Measurements from ENCODE around the gene FAM3B. TPM values are rescaled to one million over a fixed set of nuclear protein-coding genes. Genes with fewer than 3 reads are reported as not detected.

FAM3B gene
- total and polyA plus RNA-seq, 2 experiments from 2014 or later: 2.5 to 3.6 TPM

Other genes starting within 250 kb of the FAM3B start
- gene BACE2, start 148.6 kb upstream of the FAM3B start, total RNA-seq (2014; rRNA removed; shearing (Covaris generic)): 6.8 and 7.9 TPM in 2 replicates
- 3.5 and 4.1 TPM in 2 replicates for gene BACE2, start 148.6 kb upstream of the FAM3B start, polyA plus RNA-seq (2016; fragmentation: Nextera tagmentation; extraction: Ambion mirVana)
- gene MX2, start 45.2 kb downstream of the FAM3B start, total RNA-seq (2014; rRNA removed; shearing (Covaris generic)): 8.1 and 9.2 TPM in 2 replicates
- 5.4 and 6.1 TPM in 2 replicates for gene MX2, start 45.2 kb downstream of the FAM3B start, polyA plus RNA-seq (2016; fragmentation: Nextera tagmentation; extraction: Ambion mirVana)
- gene MX1, start 109.4 kb downstream of the FAM3B start, total RNA-seq (2014; rRNA removed; shearing (Covaris generic)): 5.4 and 6.5 TPM in 2 replicates
- gene MX1, start 109.4 kb downstream of the FAM3B start, polyA plus RNA-seq (2016; fragmentation: Nextera tagmentation; extraction: Ambion mirVana): 2.1 and 3.1 TPM in 2 replicates
- 4.9 and 7.1 TPM in 2 replicates for gene TMPRSS2, start 191.4 kb downstream of the FAM3B start, total RNA-seq (2014; rRNA removed; shearing (Covaris generic))
- 1.6 and 2.3 TPM in 2 replicates for gene TMPRSS2, start 191.4 kb downstream of the FAM3B start, polyA plus RNA-seq (2016; fragmentation: Nextera tagmentation; extraction: Ambion mirVana)

All from GM23338 (cell line).